Measurements from ENCODE around the gene ULK1. TPM values are rescaled to one million over a fixed set of nuclear protein-coding genes. Genes with fewer than 3 reads are reported as not detected.
"Not testable (repeated sequence)": the region's sequence is repeated elsewhere in the genome, so short reads cannot be mapped to it uniquely, and the experiment has no call there.

ULK1 gene
- total RNA-seq, 4 donors from 2014 or later, result 27.9 to 81.2 (median 48.6) TPM

GRCh38 chr12:131883521-131883900 is 10.9 kb upstream of the ULK1 start:
- H3K27me3 ChIP-seq, result no peaks in the 10 kb centered on the region
- in situ Hi-C loops (cut with MboI; ENCODE audit: low sequenced_read_pairs in 4 of 4) (no loop called here), intact Hi-C loops (cut with DNase I; ENCODE audit: low total_unique reads) (no loop called here)
- H3K36me3 ChIP-seq, result no peaks in the 10 kb centered on the region
- ATAC-seq (no peak), DNase-seq (no peak)
- TF ChIP-seq POLR2A (IDR thresholded peaks at IDR 0.05), result no peak
- no peak for TF ChIP-seq CTCF (IDR thresholded peaks at IDR 0.05 in 4 of 5, conservative IDR thresholded peaks at IDR 0.05 in 1 of 5)
- no peaks in the 10 kb centered on the region for H3K4me1 ChIP-seq
- no peak overlapping the region for H3K4me3 ChIP-seq
- no peaks in the 10 kb centered on the region for H3K9me3 ChIP-seq
- H3K27ac ChIP-seq, result no peak overlapping the region

GRCh38 chr12:131885076-131885475 is 9.3 kb upstream of the ULK1 start:
- H3K36me3 ChIP-seq; intact Hi-C loops (cut with DNase I; ENCODE audit: low total_unique reads); H3K27ac ChIP-seq; ATAC-seq; H3K27me3 ChIP-seq; H3K4me3 ChIP-seq; in situ Hi-C loops (cut with MboI; ENCODE audit: low sequenced_read_pairs in 4 of 4); DNase-seq; H3K4me1 ChIP-seq; H3K9me3 ChIP-seq: not testable (repeated sequence)

GRCh38 chr12:131885543-131886057 is 8.8 kb upstream of the ULK1 start:
- H3K4me1 ChIP-seq, result no peaks in the 10 kb centered on the region
- no peak overlapping the region for H3K4me3 ChIP-seq
- intact Hi-C loops (cut with DNase I; ENCODE audit: low total_unique reads), result no loop called here
- no peak for TF ChIP-seq CTCF (IDR thresholded peaks at IDR 0.05 in 4 of 5, conservative IDR thresholded peaks at IDR 0.05 in 1 of 5)
- no peak for TF ChIP-seq POLR2A (IDR thresholded peaks at IDR 0.05)
- ATAC-seq (no peak), DNase-seq (no peak)
- H3K9me3 ChIP-seq, result no peaks in the 10 kb centered on the region
- no peak overlapping the region for H3K27ac ChIP-seq
- in situ Hi-C loops (cut with MboI; ENCODE audit: low sequenced_read_pairs in 4 of 4), result no loop called here
- no peaks in the 10 kb centered on the region for H3K27me3 ChIP-seq
- no peaks in the 10 kb centered on the region for H3K36me3 ChIP-seq

- ATAC-seq; intact Hi-C loops (cut with DNase I; ENCODE audit: low total_unique reads); H3K27me3 ChIP-seq; H3K4me3 ChIP-seq; H3K4me1 ChIP-seq; H3K27ac ChIP-seq; H3K36me3 ChIP-seq; DNase-seq; H3K9me3 ChIP-seq: not testable (repeated sequence)
- in situ Hi-C loops (cut with MboI; ENCODE audit: low sequenced_read_pairs in 4 of 4), result loop anchor here in 1 of 4 donors (10.0 kb wide), 1 partner anchor 53 kb away; the partner anchor contains the start of gene EP400
Measured at GRCh38 chr12:131891722-131892121, 2.7 kb upstream of the ULK1 start.

- Histone ChIP-seq H3K4me3 (no peak overlapping the region), H3K9me3 (no peaks in the 10 kb centered on the region), H3K4me1 (peaks cover 13 to 14% of the 10 kb centered on the region in 2 donors), H3K36me3 (no peaks in the 10 kb centered on the region), H3K27ac (peak overlapping the region; percentile 94 to 100 (median 98)), H3K27me3 (no peaks in the 10 kb centered on the region)
- intact Hi-C loops (cut with DNase I; ENCODE audit: low total_unique reads), result no loop called here
- in situ Hi-C loops (cut with MboI; ENCODE audit: low sequenced_read_pairs in 4 of 4), result loop anchor here in 1 of 4 donors (10.0 kb wide), 1 partner anchor 52 kb away; the partner anchor contains the start of gene EP400
- TF ChIP-seq POLR2A (IDR thresholded peaks at IDR 0.05) (no peak), CTCF (IDR thresholded peaks at IDR 0.05 in 4 of 5, conservative IDR thresholded peaks at IDR 0.05 in 1 of 5) (no peak)
- ATAC-seq (no peak), DNase-seq (no peak)
Measured at GRCh38 chr12:131892711-131893604, 1.5 kb upstream of the ULK1 start.
